GM18499 (cell line): ENCODE results near the gene SEC14L5.

Experiments used
- ATAC-seq: cut with Tn5 transposase; IDR thresholded peaks from one replicate; pipeline ENCODE4 v1.9.1; 2021; ENCODE audit warnings: moderate number of reproducible peaks; ENCODE audit not compliant: insufficient read depth, unreplicated experiment

Gene SEC14L5

GRCh38 chr16:5006348-5007193 lies 48.4 kb downstream of the SEC14L5 start:
- ATAC-seq: no peak

GRCh38 chr16:5007256-5007655 lies 49.1 kb downstream of the SEC14L5 start:
- no peak for ATAC-seq

- ATAC-seq: no peak
Measured at GRCh38 chr16:5008311-5008731, 50.2 kb downstream of the SEC14L5 start.

GRCh38 chr16:5010576-5011329 lies 52.6 kb downstream of the SEC14L5 start:
- no peak for ATAC-seq

- ATAC-seq: no peak
Measured at GRCh38 chr16:5011637-5012036, 53.5 kb downstream of the SEC14L5 start.

GRCh38 chr16:5012887-5013286 lies 54.8 kb downstream of the SEC14L5 start:
- ATAC-seq: no peak

GRCh38 chr16:5015351-5015750 lies 57.2 kb downstream of the SEC14L5 start:
- ATAC-seq: no peak

GRCh38 chr16:5015887-5016286 lies 57.8 kb downstream of the SEC14L5 start:
- ATAC-seq: no peak

GRCh38 chr16:5016967-5017677 lies 59.0 kb downstream of the SEC14L5 start:
- no peak for ATAC-seq

- ATAC-seq: no peak
Measured at GRCh38 chr16:5017678-5017969, 59.5 kb downstream of the SEC14L5 start.

GRCh38 chr16:5018793-5019192 lies 60.7 kb downstream of the SEC14L5 start:
- no peak for ATAC-seq

GRCh38 chr16:5019775-5020174 lies 61.6 kb downstream of the SEC14L5 start:
- no peak for ATAC-seq

- ATAC-seq: no peak
Measured at GRCh38 chr16:5020551-5020950, 62.4 kb downstream of the SEC14L5 start.

- no peak for ATAC-seq
Measured at GRCh38 chr16:5022521-5022920, 64.4 kb downstream of the SEC14L5 start.

GRCh38 chr16:5024632-5025031 lies 66.5 kb downstream of the SEC14L5 start:
- no peak for ATAC-seq

- ATAC-seq: no peak
Measured at GRCh38 chr16:5025171-5025632, 67.1 kb downstream of the SEC14L5 start.

GRCh38 chr16:5026664-5027063 lies 68.5 kb downstream of the SEC14L5 start:
- ATAC-seq: no peak

GRCh38 chr16:5027086-5027485 lies 69.0 kb downstream of the SEC14L5 start:
- ATAC-seq: no peak

- no peak for ATAC-seq
Measured at GRCh38 chr16:5027575-5028235, 69.6 kb downstream of the SEC14L5 start.

- ATAC-seq: no peak
Measured at GRCh38 chr16:5028950-5029475, 70.9 kb downstream of the SEC14L5 start.
